Thoracic aorta (tissue), 2 donors: ENCODE results near the gene GATA6. TPM values are rescaled to one million over a fixed set of nuclear protein-coding genes. Genes with fewer than 3 reads are reported as not detected.
A peak's percentile ranks its signal among the peaks of the same experiment; 100 is the strongest.
"Not testable (repeated sequence)": the region's sequence is repeated elsewhere in the genome, so short reads cannot be mapped to it uniquely, and the experiment has no call there.

Experiments used
- ATAC-seq: fragments of 150-250 bp; one replicate; pipeline ENCODE4 v1.8.0; 2017; ENCODE audit warnings: low read depth; ENCODE audit not compliant: insufficient number of reproducible peaks, low FRiP score
- DNase-seq: peaks from one replicate; pipeline ENCODE4 v3.0.0-alpha.2; 2020; ENCODE audit warnings: low spot score
- H3K27ac ChIP-seq, 2 donors: fragments of 200-600 bp; sonication (generic); 1 replicate in 1 of 2; 2 replicates in 1 of 2; pipeline ENCODE4 v1.5.1; 2016; ENCODE audit warnings: mild to moderate bottlenecking in 2 of 2, moderate library complexity in 2 of 2
- H3K27me3 ChIP-seq: fragments of 200-600 bp; sonication (generic); replicated peaks from 2 replicates; pipeline ENCODE4 v1.6.0; 2016; ENCODE audit warnings: mild to moderate bottlenecking; ENCODE audit not compliant: insufficient read depth
- H3K36me3 ChIP-seq: fragments of 200-600 bp; sonication (generic); one replicate; pipeline ENCODE4 v1.5.1; 2016
- H3K4me1 ChIP-seq, 2 donors: fragments of 200-600 bp; sonication (generic); 1 replicate in 1 of 2; 2 replicates in 1 of 2; pipeline versions ENCODE4 v1.5.1 to v1.6.0; 2016; ENCODE audit warnings: low read depth in 2 of 2, mild to moderate bottlenecking in 1 of 2; ENCODE audit not compliant: control insufficient read depth in 1 of 2
- H3K4me3 ChIP-seq: fragments of 200-600 bp; sonication (generic); 2 replicates; pipeline ENCODE4 v1.5.1; 2016; ENCODE audit warnings: mild to moderate bottlenecking
- H3K9me3 ChIP-seq: fragments of 200-600 bp; sonication (generic); 2 replicates; pipeline ENCODE4 v1.5.1; 2016
- CTCF ChIP-seq: fragments of 200-600 bp; sonication (generic); IDR thresholded peaks from one replicate; pipeline ENCODE4 v1.5.1; 2019; ENCODE audit warnings: antibody characterized with exemption
- total RNA-seq, 2 donors: library from RNA; depleted of rRNA; stranded (reverse); fragments of >200 nt; gene quantifications; one replicate each; pipeline versions ENCODE4 v1.1.0 to v1.2.3, GENCODE V29; 2016

GATA6 gene
- total RNA-seq, 2 donors from 2014 or later: 92.7 to 92.8 TPM

- H3K9me3 ChIP-seq: no peaks in the 10 kb centered on the region
- peaks cover 76 to 96% of the 10 kb centered on the region in 2 donors for H3K4me1 ChIP-seq
- TF ChIP-seq CTCF: no peak
- peak overlapping the region; percentile 93 to 95 for H3K27ac ChIP-seq
- no peaks in the 10 kb centered on the region for H3K27me3 ChIP-seq
- H3K36me3 ChIP-seq: peaks cover 4% of the 10 kb centered on the region
- ATAC-seq: no peak
- peak overlapping the region; percentile 21 for H3K4me3 ChIP-seq
- DNase-seq: no peak
These were observed 13.7 kb downstream of the GATA6 start for GRCh38 chr18:22182884-22183697.

GRCh38 chr18:22183698-22184170, 14.3 kb downstream of the GATA6 start:
- DNase-seq (no peak), ATAC-seq (no peak)
- no peaks in the 10 kb centered on the region for H3K27me3 ChIP-seq
- H3K4me1 ChIP-seq: peaks cover 83 to 97% of the 10 kb centered on the region in 2 donors
- no peak for TF ChIP-seq CTCF
- no peak overlapping the region for H3K4me3 ChIP-seq
- H3K9me3 ChIP-seq: no peaks in the 10 kb centered on the region
- peak overlapping the region; percentile 93 to 95 for H3K27ac ChIP-seq
- peaks cover 4% of the 10 kb centered on the region for H3K36me3 ChIP-seq

- not testable (repeated sequence) for H3K9me3 ChIP-seq, DNase-seq, H3K36me3 ChIP-seq, H3K27me3 ChIP-seq
- ATAC-seq: peak; percentile 58
- Histone ChIP-seq H3K27ac (peak overlapping the region; percentile 93 to 95), H3K4me3 (peak overlapping the region; percentile 54), H3K4me1 (peaks cover 85 to 97% of the 10 kb centered on the region in 2 donors)
These were observed 15.2 kb downstream of the GATA6 start for GRCh38 chr18:22184573-22184972.

DNA sequence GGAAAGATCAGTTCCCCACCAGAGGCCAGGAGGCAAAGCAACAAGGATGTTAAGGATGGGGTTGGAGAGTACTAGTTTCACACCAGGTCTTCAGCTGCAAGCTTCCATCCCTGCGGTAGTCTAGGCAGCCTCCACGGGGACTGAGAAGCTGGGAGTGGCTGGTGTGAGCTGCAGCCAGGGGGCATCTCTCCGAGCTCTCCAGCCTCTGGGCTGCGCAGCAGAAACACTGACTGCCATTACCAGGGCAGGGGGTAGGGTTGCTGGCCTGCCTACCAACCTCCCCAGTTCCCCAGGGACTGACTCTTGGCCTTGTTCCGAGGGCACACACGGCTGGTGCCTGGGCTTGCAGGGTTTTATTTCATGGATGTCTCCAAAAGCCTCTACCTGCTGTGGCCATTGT, 15.9 kb downstream of the GATA6 start:
- Histone ChIP-seq H3K36me3 (peaks cover 4% of the 10 kb centered on the region), H3K27ac (peak overlapping the region; percentile 93 to 95), H3K4me3 (peak overlapping the region; percentile 54), H3K27me3 (no peaks in the 10 kb centered on the region), H3K9me3 (no peaks in the 10 kb centered on the region), H3K4me1 (peaks cover 88 to 97% of the 10 kb centered on the region in 2 donors)
- DNase-seq (no peak), ATAC-seq (peak; percentile 26)
- TF ChIP-seq CTCF: peak; percentile 23

- H3K27ac ChIP-seq: peak overlapping the region; percentile 93 to 95
- H3K36me3 ChIP-seq: peaks cover 4% of the 10 kb centered on the region
- TF ChIP-seq CTCF: no peak
- no peak for DNase-seq
- ATAC-seq: no peak
- peaks cover 85 to 96% of the 10 kb centered on the region in 2 donors for H3K4me1 ChIP-seq
- H3K4me3 ChIP-seq: peak overlapping the region; percentile 54
- no peaks in the 10 kb centered on the region for H3K27me3 ChIP-seq
- no peaks in the 10 kb centered on the region for H3K9me3 ChIP-seq
These were observed 16.5 kb downstream of the GATA6 start for GRCh38 chr18:22185771-22186386.
